ENCODE data around the gene KPNA6.

DNA sequence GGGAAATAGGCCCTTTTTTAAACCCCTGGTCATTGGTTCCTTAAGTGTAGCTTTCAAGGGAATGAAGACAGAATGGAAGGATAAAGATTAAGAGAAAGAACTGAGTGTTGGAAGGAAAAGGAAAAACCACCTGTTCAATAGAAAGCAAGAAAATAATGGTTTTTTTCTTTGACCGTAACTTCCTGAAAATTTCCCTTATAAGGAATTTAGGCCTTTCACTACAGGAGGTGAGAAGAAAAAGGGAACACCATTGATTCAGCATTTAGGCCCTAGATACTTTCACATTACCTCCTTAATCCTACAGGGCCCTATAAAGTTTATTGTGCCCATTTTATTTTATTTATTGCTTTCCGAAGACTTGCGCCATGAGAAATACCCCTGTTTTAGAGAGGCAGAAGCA is 18.9 kb downstream of the KPNA6 start:
- TF ChIP-seq, protein P1, sequence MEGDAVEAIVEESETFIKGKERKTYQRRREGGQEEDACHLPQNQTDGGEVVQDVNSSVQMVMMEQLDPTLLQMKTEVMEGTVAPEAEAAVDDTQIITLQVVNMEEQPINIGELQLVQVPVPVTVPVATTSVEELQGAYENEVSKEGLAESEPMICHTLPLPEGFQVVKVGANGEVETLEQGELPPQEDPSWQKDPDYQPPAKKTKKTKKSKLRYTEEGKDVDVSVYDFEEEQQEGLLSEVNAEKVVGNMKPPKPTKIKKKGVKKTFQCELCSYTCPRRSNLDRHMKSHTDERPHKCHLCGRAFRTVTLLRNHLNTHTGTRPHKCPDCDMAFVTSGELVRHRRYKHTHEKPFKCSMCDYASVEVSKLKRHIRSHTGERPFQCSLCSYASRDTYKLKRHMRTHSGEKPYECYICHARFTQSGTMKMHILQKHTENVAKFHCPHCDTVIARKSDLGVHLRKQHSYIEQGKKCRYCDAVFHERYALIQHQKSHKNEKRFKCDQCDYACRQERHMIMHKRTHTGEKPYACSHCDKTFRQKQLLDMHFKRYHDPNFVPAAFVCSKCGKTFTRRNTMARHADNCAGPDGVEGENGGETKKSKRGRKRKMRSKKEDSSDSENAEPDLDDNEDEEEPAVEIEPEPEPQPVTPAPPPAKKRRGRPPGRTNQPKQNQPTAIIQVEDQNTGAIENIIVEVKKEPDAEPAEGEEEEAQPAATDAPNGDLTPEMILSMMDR (IDR thresholded peaks at IDR 0.05; ENCODE audit: low read length), result no peak
- TF ChIP-seq EZH2 (IDR thresholded peaks at IDR 0.05; ENCODE audit: borderline replicate concordance, low read length), result no peak
